ENCODE data around the gene MED9. TPM values are rescaled to one million over a fixed set of nuclear protein-coding genes. Genes with fewer than 3 reads are reported as not detected.

MED9 gene
- total and polyA plus RNA-seq, 2 of the 8 experiments (the other 6 are each of a cell fraction or from before 2014, with no cell fraction given): 15.8 to 19.7 TPM

DNA sequence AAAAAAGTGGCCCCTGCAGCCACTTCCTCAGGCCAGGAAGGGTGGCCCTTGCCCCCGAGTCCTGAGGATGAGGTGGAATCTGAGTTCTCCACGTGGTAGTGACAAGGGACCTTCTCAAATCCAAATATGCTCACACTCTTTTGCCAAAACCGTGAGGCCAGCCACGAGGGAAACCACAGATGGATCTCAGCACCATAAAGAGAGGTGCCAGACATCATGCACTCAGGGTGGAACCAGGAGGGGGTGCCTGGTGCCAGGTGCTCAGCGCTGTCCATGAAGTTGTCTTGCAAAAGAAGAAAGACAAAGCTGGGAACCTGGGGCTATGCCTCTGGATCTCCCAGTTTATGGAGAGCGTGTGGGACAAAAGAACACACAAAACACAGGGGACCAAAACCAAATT, 45.2 kb upstream of the MED9 start (continued):
- TF ChIP-seq YY1 (IDR thresholded peaks at IDR 0.05; ENCODE audit: low read depth, low read length): no peak
- TF ChIP-seq, protein P1, sequence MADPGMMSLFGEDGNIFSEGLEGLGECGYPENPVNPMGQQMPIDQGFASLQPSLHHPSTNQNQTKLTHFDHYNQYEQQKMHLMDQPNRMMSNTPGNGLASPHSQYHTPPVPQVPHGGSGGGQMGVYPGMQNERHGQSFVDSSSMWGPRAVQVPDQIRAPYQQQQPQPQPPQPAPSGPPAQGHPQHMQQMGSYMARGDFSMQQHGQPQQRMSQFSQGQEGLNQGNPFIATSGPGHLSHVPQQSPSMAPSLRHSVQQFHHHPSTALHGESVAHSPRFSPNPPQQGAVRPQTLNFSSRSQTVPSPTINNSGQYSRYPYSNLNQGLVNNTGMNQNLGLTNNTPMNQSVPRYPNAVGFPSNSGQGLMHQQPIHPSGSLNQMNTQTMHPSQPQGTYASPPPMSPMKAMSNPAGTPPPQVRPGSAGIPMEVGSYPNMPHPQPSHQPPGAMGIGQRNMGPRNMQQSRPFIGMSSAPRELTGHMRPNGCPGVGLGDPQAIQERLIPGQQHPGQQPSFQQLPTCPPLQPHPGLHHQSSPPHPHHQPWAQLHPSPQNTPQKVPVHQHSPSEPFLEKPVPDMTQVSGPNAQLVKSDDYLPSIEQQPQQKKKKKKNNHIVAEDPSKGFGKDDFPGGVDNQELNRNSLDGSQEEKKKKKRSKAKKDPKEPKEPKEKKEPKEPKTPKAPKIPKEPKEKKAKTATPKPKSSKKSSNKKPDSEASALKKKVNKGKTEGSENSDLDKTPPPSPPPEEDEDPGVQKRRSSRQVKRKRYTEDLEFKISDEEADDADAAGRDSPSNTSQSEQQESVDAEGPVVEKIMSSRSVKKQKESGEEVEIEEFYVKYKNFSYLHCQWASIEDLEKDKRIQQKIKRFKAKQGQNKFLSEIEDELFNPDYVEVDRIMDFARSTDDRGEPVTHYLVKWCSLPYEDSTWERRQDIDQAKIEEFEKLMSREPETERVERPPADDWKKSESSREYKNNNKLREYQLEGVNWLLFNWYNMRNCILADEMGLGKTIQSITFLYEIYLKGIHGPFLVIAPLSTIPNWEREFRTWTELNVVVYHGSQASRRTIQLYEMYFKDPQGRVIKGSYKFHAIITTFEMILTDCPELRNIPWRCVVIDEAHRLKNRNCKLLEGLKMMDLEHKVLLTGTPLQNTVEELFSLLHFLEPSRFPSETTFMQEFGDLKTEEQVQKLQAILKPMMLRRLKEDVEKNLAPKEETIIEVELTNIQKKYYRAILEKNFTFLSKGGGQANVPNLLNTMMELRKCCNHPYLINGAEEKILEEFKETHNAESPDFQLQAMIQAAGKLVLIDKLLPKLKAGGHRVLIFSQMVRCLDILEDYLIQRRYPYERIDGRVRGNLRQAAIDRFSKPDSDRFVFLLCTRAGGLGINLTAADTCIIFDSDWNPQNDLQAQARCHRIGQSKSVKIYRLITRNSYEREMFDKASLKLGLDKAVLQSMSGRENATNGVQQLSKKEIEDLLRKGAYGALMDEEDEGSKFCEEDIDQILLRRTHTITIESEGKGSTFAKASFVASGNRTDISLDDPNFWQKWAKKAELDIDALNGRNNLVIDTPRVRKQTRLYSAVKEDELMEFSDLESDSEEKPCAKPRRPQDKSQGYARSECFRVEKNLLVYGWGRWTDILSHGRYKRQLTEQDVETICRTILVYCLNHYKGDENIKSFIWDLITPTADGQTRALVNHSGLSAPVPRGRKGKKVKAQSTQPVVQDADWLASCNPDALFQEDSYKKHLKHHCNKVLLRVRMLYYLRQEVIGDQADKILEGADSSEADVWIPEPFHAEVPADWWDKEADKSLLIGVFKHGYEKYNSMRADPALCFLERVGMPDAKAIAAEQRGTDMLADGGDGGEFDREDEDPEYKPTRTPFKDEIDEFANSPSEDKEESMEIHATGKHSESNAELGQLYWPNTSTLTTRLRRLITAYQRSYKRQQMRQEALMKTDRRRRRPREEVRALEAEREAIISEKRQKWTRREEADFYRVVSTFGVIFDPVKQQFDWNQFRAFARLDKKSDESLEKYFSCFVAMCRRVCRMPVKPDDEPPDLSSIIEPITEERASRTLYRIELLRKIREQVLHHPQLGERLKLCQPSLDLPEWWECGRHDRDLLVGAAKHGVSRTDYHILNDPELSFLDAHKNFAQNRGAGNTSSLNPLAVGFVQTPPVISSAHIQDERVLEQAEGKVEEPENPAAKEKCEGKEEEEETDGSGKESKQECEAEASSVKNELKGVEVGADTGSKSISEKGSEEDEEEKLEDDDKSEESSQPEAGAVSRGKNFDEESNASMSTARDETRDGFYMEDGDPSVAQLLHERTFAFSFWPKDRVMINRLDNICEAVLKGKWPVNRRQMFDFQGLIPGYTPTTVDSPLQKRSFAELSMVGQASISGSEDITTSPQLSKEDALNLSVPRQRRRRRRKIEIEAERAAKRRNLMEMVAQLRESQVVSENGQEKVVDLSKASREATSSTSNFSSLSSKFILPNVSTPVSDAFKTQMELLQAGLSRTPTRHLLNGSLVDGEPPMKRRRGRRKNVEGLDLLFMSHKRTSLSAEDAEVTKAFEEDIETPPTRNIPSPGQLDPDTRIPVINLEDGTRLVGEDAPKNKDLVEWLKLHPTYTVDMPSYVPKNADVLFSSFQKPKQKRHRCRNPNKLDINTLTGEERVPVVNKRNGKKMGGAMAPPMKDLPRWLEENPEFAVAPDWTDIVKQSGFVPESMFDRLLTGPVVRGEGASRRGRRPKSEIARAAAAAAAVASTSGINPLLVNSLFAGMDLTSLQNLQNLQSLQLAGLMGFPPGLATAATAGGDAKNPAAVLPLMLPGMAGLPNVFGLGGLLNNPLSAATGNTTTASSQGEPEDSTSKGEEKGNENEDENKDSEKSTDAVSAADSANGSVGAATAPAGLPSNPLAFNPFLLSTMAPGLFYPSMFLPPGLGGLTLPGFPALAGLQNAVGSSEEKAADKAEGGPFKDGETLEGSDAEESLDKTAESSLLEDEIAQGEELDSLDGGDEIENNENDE (IDR thresholded peaks at IDR 0.05; ENCODE audit: insufficient replicate concordance, low read length): no peak
